WTC11 (cell line): ENCODE measurements around the gene SLC13A2.

Experiments
- CTCF ChIP-seq: fragments of 200-600 bp; IDR thresholded peaks from 2 replicates; pipeline ENCODE4 v1.8.0; 2022; ENCODE audit warnings: antibody characterized with exemption
- E2F1 ChIP-seq: sonication (generic); formaldehyde crosslinking; IDR thresholded peaks from 2 replicates; pipeline ENCODE4 v1.8.0; 2022; ENCODE audit warnings: mild to moderate bottlenecking, missing genetic modification reagents
- ETV6 ChIP-seq: sonication (generic); formaldehyde crosslinking; IDR thresholded peaks from 2 replicates; pipeline ENCODE4 v1.8.1; 2022; ENCODE audit warnings: mild to moderate bottlenecking, missing genetic modification reagents
- FOXJ3 ChIP-seq: sonication (generic); formaldehyde crosslinking; IDR thresholded peaks from 2 replicates; pipeline ENCODE4 v1.9.0; 2021; ENCODE audit warnings: missing genetic modification reagents, mild to moderate bottlenecking, borderline replicate concordance
- JUN ChIP-seq: sonication (generic); formaldehyde crosslinking; IDR thresholded peaks from 2 replicates; pipeline ENCODE4 v1.8.0; 2023; ENCODE audit warnings: mild to moderate bottlenecking, missing genetic modification reagents
- NR3C1 ChIP-seq: sonication (generic); formaldehyde crosslinking; conservative IDR thresholded peaks from 2 replicates; pipeline ENCODE4 v1.8.1; 2023; ENCODE audit warnings: low read depth, mild to moderate bottlenecking, missing genetic modification reagents
- RELA ChIP-seq: sonication (generic); formaldehyde crosslinking; IDR thresholded peaks from 2 replicates; pipeline ENCODE4 v1.8.1; 2022; ENCODE audit warnings: missing genetic modification reagents, mild to moderate bottlenecking, borderline replicate concordance
- SP1 ChIP-seq: sonication (generic); formaldehyde crosslinking; conservative IDR thresholded peaks from 2 replicates; pipeline ENCODE4 v1.8.1; 2022; ENCODE audit warnings: missing genetic modification reagents
- TF ChIP-seq, protein P1 (sequence below): sonication (generic); formaldehyde crosslinking; IDR thresholded peaks from 2 replicates; pipeline ENCODE4 v1.8.1; 2022; ENCODE audit warnings: low read depth, missing genetic modification reagents, borderline replicate concordance
- TF ChIP-seq, protein P2 (sequence below): sonication (generic); formaldehyde crosslinking; IDR thresholded peaks from 2 replicates; pipeline ENCODE4 v1.8.0; 2022; ENCODE audit warnings: mild to moderate bottlenecking, missing genetic modification reagents
- TF ChIP-seq, protein P3 (sequence below): sonication (generic); formaldehyde crosslinking; IDR thresholded peaks from 2 replicates; pipeline ENCODE4 v1.8.0; 2022; ENCODE audit warnings: mild to moderate bottlenecking, missing genetic modification reagents

DNA sequence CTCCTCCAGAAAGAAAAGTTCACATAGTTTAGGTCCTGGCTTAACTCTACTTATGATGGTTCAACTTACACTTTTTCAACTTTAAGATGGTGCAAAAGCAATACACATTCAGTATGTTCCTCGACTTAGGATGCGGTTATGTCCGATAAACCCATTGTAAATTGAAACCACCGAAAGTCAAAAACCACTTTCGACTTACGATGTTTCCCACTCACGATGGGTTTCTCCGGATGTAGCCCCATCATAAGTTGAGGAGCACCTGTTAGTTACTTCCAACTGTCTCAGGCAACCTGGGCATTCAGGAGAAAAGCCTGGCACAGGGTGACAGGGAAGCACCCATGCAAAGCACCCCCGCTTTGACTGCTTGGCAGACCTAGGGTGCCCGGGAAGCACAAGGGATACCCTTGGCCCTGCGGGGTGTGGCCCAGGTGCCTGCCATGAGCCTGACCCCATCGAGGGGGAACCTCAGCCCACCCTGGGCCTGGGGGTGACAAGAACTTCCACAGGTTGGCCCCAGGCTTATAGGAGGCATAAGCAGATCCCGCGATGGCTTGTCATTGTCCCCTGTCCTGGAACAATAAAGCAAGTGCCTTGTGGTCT is 65.0 kb downstream of the SLC13A2 start:
- TF ChIP-seq, protein P1, sequence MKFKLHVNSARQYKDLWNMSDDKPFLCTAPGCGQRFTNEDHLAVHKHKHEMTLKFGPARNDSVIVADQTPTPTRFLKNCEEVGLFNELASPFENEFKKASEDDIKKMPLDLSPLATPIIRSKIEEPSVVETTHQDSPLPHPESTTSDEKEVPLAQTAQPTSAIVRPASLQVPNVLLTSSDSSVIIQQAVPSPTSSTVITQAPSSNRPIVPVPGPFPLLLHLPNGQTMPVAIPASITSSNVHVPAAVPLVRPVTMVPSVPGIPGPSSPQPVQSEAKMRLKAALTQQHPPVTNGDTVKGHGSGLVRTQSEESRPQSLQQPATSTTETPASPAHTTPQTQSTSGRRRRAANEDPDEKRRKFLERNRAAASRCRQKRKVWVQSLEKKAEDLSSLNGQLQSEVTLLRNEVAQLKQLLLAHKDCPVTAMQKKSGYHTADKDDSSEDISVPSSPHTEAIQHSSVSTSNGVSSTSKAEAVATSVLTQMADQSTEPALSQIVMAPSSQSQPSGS (CRISPR knock-in tag), result no peak
- TF ChIP-seq E2F1 (CRISPR knock-in tag), result no peak
- TF ChIP-seq, protein P2, sequence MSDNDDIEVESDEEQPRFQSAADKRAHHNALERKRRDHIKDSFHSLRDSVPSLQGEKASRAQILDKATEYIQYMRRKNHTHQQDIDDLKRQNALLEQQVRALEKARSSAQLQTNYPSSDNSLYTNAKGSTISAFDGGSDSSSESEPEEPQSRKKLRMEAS (CRISPR knock-in tag), result no peak
- no peak for TF ChIP-seq CTCF
- TF ChIP-seq, protein P3, sequence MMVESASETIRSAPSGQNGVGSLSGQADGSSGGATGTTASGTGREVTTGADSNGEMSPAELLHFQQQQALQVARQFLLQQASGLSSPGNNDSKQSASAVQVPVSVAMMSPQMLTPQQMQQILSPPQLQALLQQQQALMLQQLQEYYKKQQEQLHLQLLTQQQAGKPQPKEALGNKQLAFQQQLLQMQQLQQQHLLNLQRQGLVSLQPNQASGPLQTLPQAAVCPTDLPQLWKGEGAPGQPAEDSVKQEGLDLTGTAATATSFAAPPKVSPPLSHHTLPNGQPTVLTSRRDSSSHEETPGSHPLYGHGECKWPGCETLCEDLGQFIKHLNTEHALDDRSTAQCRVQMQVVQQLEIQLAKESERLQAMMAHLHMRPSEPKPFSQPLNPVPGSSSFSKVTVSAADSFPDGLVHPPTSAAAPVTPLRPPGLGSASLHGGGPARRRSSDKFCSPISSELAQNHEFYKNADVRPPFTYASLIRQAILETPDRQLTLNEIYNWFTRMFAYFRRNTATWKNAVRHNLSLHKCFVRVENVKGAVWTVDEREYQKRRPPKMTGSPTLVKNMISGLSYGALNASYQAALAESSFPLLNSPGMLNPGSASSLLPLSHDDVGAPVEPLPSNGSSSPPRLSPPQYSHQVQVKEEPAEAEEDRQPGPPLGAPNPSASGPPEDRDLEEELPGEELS (CRISPR knock-in tag), result no peak
- TF ChIP-seq ETV6 (CRISPR knock-in tag), result no peak
- TF ChIP-seq RELA (CRISPR knock-in tag), result no peak
- TF ChIP-seq NR3C1, result no peak
- no peak for TF ChIP-seq FOXJ3 (CRISPR knock-in tag)
- no peak for TF ChIP-seq SP1 (CRISPR knock-in tag)
- TF ChIP-seq JUN (CRISPR knock-in tag), result no peak
